Measurements from ENCODE around the gene FSTL5. TPM values are rescaled to one million over a fixed set of nuclear protein-coding genes. Genes with fewer than 3 reads are reported as not detected.

The FSTL5 gene
- total and polyA plus RNA-seq, 2 of the 13 experiments (the other 11 are each of a cell fraction or from before 2014, with no cell fraction given) = 0.03 to 0.07 TPM

- ChIA-PET CTCF (ENCODE audit: low intra/inter-chr PET ratio, low total read pairs) (no interaction called here), POLR2A (no interaction called here)
- Histone ChIP-seq H3K9me3 (ENCODE audit: low read length) (no peaks in the 10 kb centered on the region), H3K4me3 (replicated peaks in 1 of 3; ENCODE audit: insufficient read depth in 1 of 3, low read depth in 2 of 3, low read length in 3 of 3) (no peak overlapping the region), H3K79me2 (ENCODE audit: insufficient read depth, low read length) (no peaks in the 10 kb centered on the region), H3K9ac (ENCODE audit: insufficient read depth, low read depth, low read length) (no peak overlapping the region), H3K27me3 (ENCODE audit: control insufficient read depth in 1 of 2, insufficient read depth in 2 of 2, low read length in 2 of 2) (no peaks in the 10 kb centered on the region), H2AFZ (ENCODE audit: low read length) (no peak overlapping the region), H3K4me2 (ENCODE audit: low read depth, low read length) (no peak overlapping the region), H3K36me3 (replicated peaks in 1 of 2; ENCODE audit: control insufficient read depth in 1 of 2, insufficient read depth in 2 of 2, low read length in 2 of 2) (no peaks in the 10 kb centered on the region), H3K27ac (ENCODE audit: extremely low read length, insufficient read depth, low read length) (no peak overlapping the region), H3K4me1 (ENCODE audit: insufficient read depth, low read length) (no peaks in the 10 kb centered on the region), H4K20me1 (ENCODE audit: insufficient read depth, low read length) (no peaks in the 10 kb centered on the region)
- ATAC-seq (no peak), DNase-seq (ENCODE audit: low spot score) (no peak), FAIRE-seq (no peak)
- in situ Hi-C loops (cut with HindIII; ENCODE audit: extremely low pct_ligation_motif_present, low pct_unique_long_range_greater_than_20kb) (no loop called here), intact Hi-C loops (cut with micrococcal nuclease; ENCODE audit: unreplicated experiment) (no loop called here)
- 1% methylated on average over 2 of the region's 2 CpGs for WGBS (ENCODE audit: low lambda C conversion rate)
- no peak for TF ChIP-seq HBP1 (CRISPR knock-in tag; IDR thresholded peaks at IDR 0.05; ENCODE audit: low read depth)
- TF ChIP-seq ZSCAN29 (CRISPR knock-in tag; conservative IDR thresholded peaks at IDR 0.05) = no peak
- no peak for TF ChIP-seq KDM4B (CRISPR knock-in tag; IDR thresholded peaks at IDR 0.05)
- no peak for TF ChIP-seq ZNF230 (CRISPR knock-in tag; IDR thresholded peaks at IDR 0.05)
- no peak for TF ChIP-seq TBL1XR1 (IDR thresholded peaks at IDR 0.05; ENCODE audit: borderline replicate concordance, low read length, partially characterized antibody)
- no peak for TF ChIP-seq CBX1 (IDR thresholded peaks at IDR 0.05; ENCODE audit: low read depth)
- TF ChIP-seq NONO (IDR thresholded peaks at IDR 0.05) = no peak
- no peak for TF ChIP-seq NONO (CRISPR knock-in tag; conservative IDR thresholded peaks at IDR 0.05)
- TF ChIP-seq AHR (CRISPR knock-in tag; IDR thresholded peaks at IDR 0.05) = no peak
- no peak for TF ChIP-seq STAT5B (CRISPR knock-in tag; IDR thresholded peaks at IDR 0.05)
- TF ChIP-seq AGO2 (optimal IDR thresholded peaks at IDR 0.05; ENCODE audit: low read depth, low read length) = no peak
- TF ChIP-seq TCF7 (IDR thresholded peaks at IDR 0.05; ENCODE audit: low read depth) = no peak
- TF ChIP-seq TSC22D2 (CRISPR knock-in tag; IDR thresholded peaks at IDR 0.05; ENCODE audit: borderline replicate concordance) = no peak
- TF ChIP-seq U2AF1 (optimal IDR thresholded peaks at IDR 0.05; ENCODE audit: low read depth, low read length) = no peak
- TF ChIP-seq ZNF577 (CRISPR knock-in tag; IDR thresholded peaks at IDR 0.05; ENCODE audit: borderline replicate concordance, low read depth) = no peak
- TF ChIP-seq ZNF333 (CRISPR knock-in tag; IDR thresholded peaks at IDR 0.05; ENCODE audit: borderline replicate concordance) = no peak
- BruUV-seq (replicated peaks) = no TSS peak
These were observed 88.1 kb downstream of the FSTL5 start for GRCh38 chr4:162075726-162076125.
